SH-SY5Y (cell line): Measurements from ENCODE around the gene VPS41.

Experiments used
- GATA2 ChIP-seq: IDR thresholded peaks from 2 replicates; pipeline ENCODE4 v1.6.1; 2011; ENCODE audit warnings: mild to moderate bottlenecking, low read depth, low read length
- GATA3 ChIP-seq: IDR thresholded peaks from 2 replicates; pipeline ENCODE4 v1.6.1; 2011; ENCODE audit warnings: low read depth, mild to moderate bottlenecking, low read length, moderate library complexity

GRCh38 chr7:38855386-38855785 is 53.6 kb downstream of the VPS41 start:
- no peak for TF ChIP-seq GATA3
- no peak for TF ChIP-seq GATA2
